MM.1S (cell line): ENCODE measurements around the gene AMOTL2.

Source experiments
- DNase-seq: peaks from one replicate; pipeline ENCODE4 v3.0.0-alpha.2; 2015
- H2AFZ ChIP-seq: fragments of 300-600 bp; sonication (generic); 2 replicates; pipeline ENCODE4 v1.6.0; 2016; ENCODE audit warnings: antibody characterized with exemption, low read length
- H3F3A ChIP-seq: fragments of 300-600 bp; sonication (generic); 2 replicates; pipeline ENCODE4 v1.6.1; 2016; ENCODE audit warnings: mild to moderate bottlenecking, antibody characterized with exemption, low read length, moderate library complexity, mixed read lengths; ENCODE audit not compliant: insufficient read depth
- H3K27ac ChIP-seq: fragments of 300-600 bp; sonication (generic); 2 replicates; pipeline ENCODE4 v1.5.1; 2016; ENCODE audit warnings: mild to moderate bottlenecking, low read length
- H3K27me3 ChIP-seq: fragments of 300-600 bp; sonication (generic); replicated peaks from 2 replicates; pipeline ENCODE4 v1.6.0; 2016; ENCODE audit warnings: low read length; ENCODE audit not compliant: insufficient read depth
- H3K36me3 ChIP-seq: fragments of 300-600 bp; sonication (generic); replicated peaks from 2 replicates; pipeline ENCODE4 v1.6.1; 2016; ENCODE audit warnings: mild to moderate bottlenecking, low read length, mixed read lengths; ENCODE audit not compliant: insufficient read depth
- H3K4me1 ChIP-seq: fragments of 300-600 bp; sonication (generic); 2 replicates; pipeline ENCODE4 v1.6.1; 2016; ENCODE audit warnings: low read length, mixed read lengths
- H3K4me2 ChIP-seq: fragments of 300-600 bp; sonication (generic); 2 replicates; pipeline ENCODE4 v1.6.0; 2016; ENCODE audit warnings: low read depth, low read length
- H3K4me3 ChIP-seq: fragments of 300-600 bp; sonication (generic); 2 replicates; pipeline ENCODE4 v1.5.1; 2016; ENCODE audit warnings: low read length, mixed read lengths
- H3K79me2 ChIP-seq: fragments of 300-600 bp; sonication (generic); 2 replicates; pipeline ENCODE4 v1.6.1; 2016; ENCODE audit warnings: mixed run types, low read length, mixed read lengths
- H3K9ac ChIP-seq: fragments of 300-600 bp; sonication (generic); 2 replicates; pipeline ENCODE4 v1.6.1; 2016; ENCODE audit warnings: low read length, mixed read lengths
- H3K9me2 ChIP-seq: fragments of 300-600 bp; sonication (generic); replicated peaks from 2 replicates; pipeline ENCODE4 v1.6.1; 2016; ENCODE audit warnings: mild to moderate bottlenecking, low read length, mixed read lengths; ENCODE audit not compliant: insufficient read depth
- H3K9me3 ChIP-seq: fragments of 300-600 bp; sonication (generic); replicated peaks from 2 replicates; pipeline ENCODE4 v1.6.1; 2016; ENCODE audit warnings: mild to moderate bottlenecking, low read length, mixed read lengths; ENCODE audit not compliant: insufficient read depth
- H4K20me1 ChIP-seq: fragments of 300-600 bp; sonication (generic); 2 replicates; pipeline ENCODE4 v1.6.1; 2016; ENCODE audit warnings: mild to moderate bottlenecking, low read length, moderate library complexity, mixed read lengths; ENCODE audit not compliant: insufficient read depth
- EZH2 ChIP-seq: fragments of 300-600 bp; sonication (generic); optimal IDR thresholded peaks from 2 replicates; pipeline ENCODE3; 2017; ENCODE audit warnings: low read depth, mild to moderate bottlenecking, antibody characterized with exemption, low read length, mixed read lengths
- EZH2phosphoT487 ChIP-seq: fragments of 300-600 bp; sonication (generic); IDR thresholded peaks from 2 replicates; pipeline ENCODE4 v1.6.1; 2018; ENCODE audit warnings: antibody characterized with exemption, low read length
- TF ChIP-seq, protein P1 (sequence below): fragments of 300-600 bp; sonication (generic); IDR thresholded peaks from 2 replicates; pipeline ENCODE4 v1.5.1; 2016; ENCODE audit warnings: antibody characterized with exemption, low read length, mixed read lengths

The AMOTL2 gene

DNA sequence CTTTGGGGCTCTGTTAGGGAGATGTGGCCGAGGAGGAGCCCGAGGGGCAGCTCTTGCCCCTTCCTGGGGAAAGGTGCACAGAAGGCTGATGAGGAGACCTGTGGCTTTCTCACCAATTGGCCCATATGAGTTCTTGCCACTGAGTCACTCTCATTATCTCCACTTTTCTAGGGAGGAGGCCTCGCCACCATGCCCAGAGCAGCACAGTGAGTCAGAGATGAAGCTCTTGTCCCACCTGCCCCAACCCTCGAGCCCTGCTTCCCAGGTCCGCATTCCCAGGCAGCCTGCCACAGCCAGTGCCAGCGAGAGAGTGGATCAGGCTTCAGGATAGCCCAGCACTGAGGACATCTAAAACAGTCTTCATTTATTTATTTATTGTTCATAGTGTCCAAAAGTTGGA lies 53.5 kb downstream of the AMOTL2 start:
- Histone ChIP-seq H3K4me3 (no peak overlapping the region), H3K36me3 (no peaks in the 10 kb centered on the region), H3K9me2 (no peaks in the 10 kb centered on the region), H3K9me3 (no peaks in the 10 kb centered on the region), H3K9ac (no peak overlapping the region), H3K79me2 (no peaks in the 10 kb centered on the region), H4K20me1 (no peaks in the 10 kb centered on the region), H3K27me3 (no peaks in the 10 kb centered on the region), H3K4me2 (no peak overlapping the region), H3K27ac (no peak overlapping the region), H3F3A (no peaks in the 10 kb centered on the region), H3K4me1 (no peaks in the 10 kb centered on the region), H2AFZ (no peak overlapping the region)
- DNase-seq, result no peak
- TF ChIP-seq, protein P1, sequence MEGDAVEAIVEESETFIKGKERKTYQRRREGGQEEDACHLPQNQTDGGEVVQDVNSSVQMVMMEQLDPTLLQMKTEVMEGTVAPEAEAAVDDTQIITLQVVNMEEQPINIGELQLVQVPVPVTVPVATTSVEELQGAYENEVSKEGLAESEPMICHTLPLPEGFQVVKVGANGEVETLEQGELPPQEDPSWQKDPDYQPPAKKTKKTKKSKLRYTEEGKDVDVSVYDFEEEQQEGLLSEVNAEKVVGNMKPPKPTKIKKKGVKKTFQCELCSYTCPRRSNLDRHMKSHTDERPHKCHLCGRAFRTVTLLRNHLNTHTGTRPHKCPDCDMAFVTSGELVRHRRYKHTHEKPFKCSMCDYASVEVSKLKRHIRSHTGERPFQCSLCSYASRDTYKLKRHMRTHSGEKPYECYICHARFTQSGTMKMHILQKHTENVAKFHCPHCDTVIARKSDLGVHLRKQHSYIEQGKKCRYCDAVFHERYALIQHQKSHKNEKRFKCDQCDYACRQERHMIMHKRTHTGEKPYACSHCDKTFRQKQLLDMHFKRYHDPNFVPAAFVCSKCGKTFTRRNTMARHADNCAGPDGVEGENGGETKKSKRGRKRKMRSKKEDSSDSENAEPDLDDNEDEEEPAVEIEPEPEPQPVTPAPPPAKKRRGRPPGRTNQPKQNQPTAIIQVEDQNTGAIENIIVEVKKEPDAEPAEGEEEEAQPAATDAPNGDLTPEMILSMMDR, result no peak
- TF ChIP-seq EZH2, result no peak
- no peak for TF ChIP-seq EZH2phosphoT487

DNA sequence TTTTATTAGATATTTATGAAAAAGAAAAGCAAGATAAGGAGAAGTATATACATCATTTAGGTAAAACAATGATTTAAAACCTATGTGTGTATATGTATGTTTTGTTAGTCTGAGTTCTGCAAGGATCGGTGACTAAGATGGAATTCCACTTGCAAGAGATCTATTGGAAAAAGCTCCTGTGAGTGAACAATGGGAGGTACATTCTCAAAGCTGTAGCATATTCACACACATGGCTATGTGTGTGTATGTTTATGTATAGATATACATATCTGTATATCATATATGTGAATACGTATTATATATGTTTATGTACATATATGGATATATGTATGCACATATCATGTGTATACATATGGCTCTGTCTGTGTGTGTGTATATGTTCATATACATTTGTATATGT lies 54.3 kb downstream of the AMOTL2 start:
- H3K79me2 ChIP-seq, result no peaks in the 10 kb centered on the region
- H3K27ac ChIP-seq, result no peak overlapping the region
- no peaks in the 10 kb centered on the region for H3K36me3 ChIP-seq
- H3K4me1 ChIP-seq, result no peaks in the 10 kb centered on the region
- no peaks in the 10 kb centered on the region for H3F3A ChIP-seq
- H3K9ac ChIP-seq, result no peak overlapping the region
- TF ChIP-seq EZH2phosphoT487 (no peak), EZH2 (no peak)
- TF ChIP-seq, protein P1, result no peak
- H3K4me3 ChIP-seq, result no peak overlapping the region
- no peak overlapping the region for H2AFZ ChIP-seq
- H3K4me2 ChIP-seq, result no peak overlapping the region
- DNase-seq, result no peak
- no peaks in the 10 kb centered on the region for H3K9me3 ChIP-seq
- no peaks in the 10 kb centered on the region for H3K9me2 ChIP-seq
- no peaks in the 10 kb centered on the region for H4K20me1 ChIP-seq
- H3K27me3 ChIP-seq, result no peaks in the 10 kb centered on the region

DNA sequence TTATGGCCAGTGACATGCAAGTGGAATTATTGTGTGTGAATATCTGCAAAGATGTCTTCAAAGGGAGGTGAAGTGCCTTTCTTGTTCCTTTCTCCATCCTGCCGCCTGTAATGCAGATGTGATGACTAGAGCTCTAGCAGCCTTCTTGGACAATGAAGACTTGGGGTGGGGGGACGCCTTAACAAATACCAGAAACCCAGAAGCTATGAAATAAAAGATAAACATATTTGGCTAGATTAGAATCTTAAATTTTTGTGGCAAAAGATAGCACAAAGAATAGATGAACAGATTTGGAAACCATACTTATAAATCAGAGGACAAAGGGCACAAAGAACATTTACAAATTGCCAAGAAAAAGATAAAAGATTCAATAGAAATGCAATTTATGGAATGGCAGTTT lies 56.1 kb downstream of the AMOTL2 start:
- Histone ChIP-seq H3K4me3 (no peak overlapping the region), H3K27ac (no peak overlapping the region), H3K4me2 (no peak overlapping the region), H2AFZ (no peak overlapping the region), H3F3A (no peaks in the 10 kb centered on the region), H3K27me3 (0 out of 2 replicates have a peak, but pooled peaks cover 4% of the 10 kb centered on the region), H3K36me3 (no peaks in the 10 kb centered on the region), H4K20me1 (no peaks in the 10 kb centered on the region), H3K4me1 (no peaks in the 10 kb centered on the region), H3K9me2 (no peaks in the 10 kb centered on the region), H3K79me2 (no peaks in the 10 kb centered on the region), H3K9me3 (no peaks in the 10 kb centered on the region), H3K9ac (no peak overlapping the region)
- TF ChIP-seq, protein P1, result no peak
- TF ChIP-seq EZH2phosphoT487 (no peak), EZH2 (no peak)
- no peak for DNase-seq
